HG03066 (cell line): ENCODE data around the gene STAC3.
"Not testable (repeated sequence)": the region's sequence is repeated elsewhere in the genome, so short reads cannot be mapped to it uniquely, and the experiment has no call there.

Source experiments
- ATAC-seq: cut with Tn5 transposase; IDR thresholded peaks from one replicate; pipeline ENCODE4 v1.9.1; 2021; ENCODE audit warnings: low read depth; ENCODE audit not compliant: unreplicated experiment

Gene STAC3

GRCh38 chr12:57250956-57251355 lies at the start of gene STAC3:
STAC3 (minus strand) TSS chr12:57251187; CDS start chr12:57249636, 1,551 bp downstream.
- no peak for ATAC-seq

- ATAC-seq = no peak
Observed at GRCh38 chr12:57299514-57300016, 48.6 kb upstream of the STAC3 start.

GRCh38 chr12:57296291-57296690 lies 45.3 kb upstream of the STAC3 start:
- no peak for ATAC-seq

GRCh38 chr12:57282073-57282472 lies 31.1 kb upstream of the STAC3 start:
- not testable (repeated sequence) for ATAC-seq

GRCh38 chr12:57280211-57281062 lies 29.4 kb upstream of the STAC3 start:
- peak; percentile 94 for ATAC-seq

GRCh38 chr12:57278465-57279381 lies 27.7 kb upstream of the STAC3 start:
- no peak for ATAC-seq

- no peak for ATAC-seq
Observed at GRCh38 chr12:57276935-57277563, 26.1 kb upstream of the STAC3 start.

GRCh38 chr12:57276233-57276632 lies 25.2 kb upstream of the STAC3 start:
- not testable (repeated sequence) for ATAC-seq

GRCh38 chr12:57273516-57273915 lies 22.5 kb upstream of the STAC3 start:
- no peak for ATAC-seq

GRCh38 chr12:57272337-57273151 lies 21.6 kb upstream of the STAC3 start:
- no peak for ATAC-seq

- ATAC-seq = no peak
Observed at GRCh38 chr12:57270966-57271470, 20.0 kb upstream of the STAC3 start.

- no peak for ATAC-seq
Observed at GRCh38 chr12:57268264-57268663, 17.3 kb upstream of the STAC3 start.

GRCh38 chr12:57266681-57267080 lies 15.7 kb upstream of the STAC3 start:
- no peak for ATAC-seq

- ATAC-seq = no peak
Observed at GRCh38 chr12:57263096-57263495, 12.1 kb upstream of the STAC3 start.

GRCh38 chr12:57262126-57262822 lies 11.3 kb upstream of the STAC3 start:
- ATAC-seq = no peak

- ATAC-seq = no peak
Observed at GRCh38 chr12:57261428-57261865, 10.5 kb upstream of the STAC3 start.

- ATAC-seq = no peak
Observed at GRCh38 chr12:57260366-57260765, 9.4 kb upstream of the STAC3 start.

- ATAC-seq = no peak
Observed at GRCh38 chr12:57258977-57259970, 8.3 kb upstream of the STAC3 start.
